Caco-2 (cell line): ENCODE measurements around the gene SLC35E4. TPM values are rescaled to one million over a fixed set of nuclear protein-coding genes. Genes with fewer than 3 reads are reported as not detected.

ENCODE experiments used
- Bru-seq: library from RNA; stranded (reverse); fragments of 400-500 nt; gene quantifications from one replicate; lab custom pipeline; 2021; lab: Mats Ljungman, UMichigan
- BruChase-seq, 2 experiments: library from RNA; stranded (reverse); fragments of 400-500 nt; gene quantifications; one replicate each; lab custom pipeline; 2021; lab: Mats Ljungman, UMichigan
- BruUV-seq: library from RNA; stranded (reverse); fragments of 400-500 nt; replicated peaks from 2 replicates; lab custom pipeline; 2021; lab: Mats Ljungman, UMichigan
- CTCF ChIA-PET: fragments of 300-600 bp; sonication (Branson Sonifier 250); formaldehyde crosslinking; loops from one replicate; lab custom pipeline; 2022; ENCODE audit warnings: antibody characterized with exemption; lab: Charles Lee
- POLR2A ChIA-PET: fragments of 300-600 bp; sonication (Branson Sonifier 250); formaldehyde crosslinking; loops from one replicate; lab custom pipeline; 2022; ENCODE audit warnings: antibody characterized with exemption; lab: Charles Lee
- DNase-seq, 2 experiments: peaks; one replicate each; pipeline versions ENCODE4 v3.0.0 to v3.0.0-alpha.2; 2020 to 2022
- H3K27me3 ChIP-seq: replicated peaks from 2 replicates; pipeline ENCODE4 v1.6.0; 2011; ENCODE audit warnings: low read length; ENCODE audit not compliant: control insufficient read depth, insufficient read depth
- H3K36me3 ChIP-seq: 2 replicates; pipeline ENCODE4 v1.5.1; 2011; ENCODE audit warnings: low read length; ENCODE audit not compliant: control insufficient read depth, insufficient read depth
- H3K4me1 ChIP-seq: fragments of 250-450 bp; sonication (Bioruptor Pico); 2 replicates; pipeline ENCODE4 v1.5.1; 2020; ENCODE audit warnings: mild to moderate bottlenecking
- H3K4me3 ChIP-seq: 2 replicates; pipeline ENCODE4 v1.5.1; 2011; ENCODE audit warnings: low read depth, mild to moderate bottlenecking, control low read depth, low read length
- H3K9me3 ChIP-seq: fragments of 250-450 bp; sonication (Bioruptor Pico); 2 replicates; pipeline ENCODE4 v1.5.1; 2020; ENCODE audit warnings: mild to moderate bottlenecking, moderate library complexity
- H3K27ac Mint-ChIP-seq: one replicate; pipeline ENCODE4 v1.8.0; 2022; ENCODE audit warnings: mixed read lengths; ENCODE audit not compliant: unreplicated experiment
- H3K27me3 Mint-ChIP-seq: one replicate; pipeline ENCODE4 v1.8.0; 2022; ENCODE audit warnings: mixed read lengths; ENCODE audit not compliant: insufficient read depth, unreplicated experiment
- H3K36me3 Mint-ChIP-seq: one replicate; pipeline ENCODE4 v1.8.0; 2022; ENCODE audit warnings: mild to moderate bottlenecking, mixed read lengths; ENCODE audit not compliant: insufficient read depth, unreplicated experiment
- H3K4me1 Mint-ChIP-seq: one replicate; pipeline ENCODE4 v1.8.0; 2022; ENCODE audit warnings: low read depth, mixed read lengths; ENCODE audit not compliant: unreplicated experiment
- H3K4me3 Mint-ChIP-seq: one replicate; pipeline ENCODE4 v1.8.0; 2022; ENCODE audit warnings: mild to moderate bottlenecking, moderate library complexity, mixed read lengths; ENCODE audit not compliant: unreplicated experiment
- H3K9me3 Mint-ChIP-seq: one replicate; pipeline ENCODE4 v1.8.0; 2022; ENCODE audit warnings: mixed read lengths; ENCODE audit not compliant: unreplicated experiment
- CTCF ChIP-seq, 2 experiments: fragments of 200-600 bp in 1 of 2; IDR thresholded peaks; 1 replicate in 1 of 2; 2 replicates in 1 of 2; pipeline versions ENCODE4 v1.5.1 to v1.8.0; 2011 to 2022; ENCODE audit warnings: antibody characterized with exemption in 1 of 2, control low read depth in 1 of 2, inconsistent platforms in 1 of 2, low read depth in 1 of 2, low read length in 1 of 2, mild to moderate bottlenecking in 1 of 2, moderate library complexity in 1 of 2; ENCODE audit not compliant: insufficient read depth in 1 of 2, severe bottlenecking in 1 of 2, unreplicated experiment in 1 of 2
- intact Hi-C: fragments of 100-400 bp; cut with micrococcal nuclease; formaldehyde crosslinking; loops from one replicate; pipeline ENCODE4 v1.10.0; 2022; ENCODE audit not compliant: unreplicated experiment
- long read RNA-seq: library from polyadenylated mRNA; stranded (forward); transcript quantifications from one replicate; pipeline ENCODE4 v2.0.0, GENCODE V29; 2022
- total RNA-seq: library from RNA; stranded (reverse); gene quantifications from 2 replicates; pipeline ENCODE4 v1.2.3, GENCODE V29; 2022

Gene SLC35E4, protein sequence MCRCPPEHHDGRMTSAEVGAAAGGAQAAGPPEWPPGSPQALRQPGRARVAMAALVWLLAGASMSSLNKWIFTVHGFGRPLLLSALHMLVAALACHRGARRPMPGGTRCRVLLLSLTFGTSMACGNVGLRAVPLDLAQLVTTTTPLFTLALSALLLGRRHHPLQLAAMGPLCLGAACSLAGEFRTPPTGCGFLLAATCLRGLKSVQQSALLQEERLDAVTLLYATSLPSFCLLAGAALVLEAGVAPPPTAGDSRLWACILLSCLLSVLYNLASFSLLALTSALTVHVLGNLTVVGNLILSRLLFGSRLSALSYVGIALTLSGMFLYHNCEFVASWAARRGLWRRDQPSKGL
- 0.27 and 0.74 TPM in 2 replicates for total RNA-seq
- percentile 20 among the genes with signal in this experiment for Bru-seq, nascent RNA
- percentile 25 among the genes with signal in this experiment for BruChase-seq, experiment 1, labeled RNA remaining after a 2-hour chase
- BruChase-seq, experiment 2, labeled RNA remaining after a 6-hour chase, result percentile 22 among the genes with signal in this experiment
- long read RNA-seq, result 0 reads

GRCh38 chr22:30635273-30636225 is at the start of gene SLC35E4:
Gene SLC35E4, plus strand, starts transcription at chr22:30635781. Its CDS starts 670 bp downstream, at chr22:30636451.
- CTCF ChIA-PET, result interaction anchor here (0.6 to 3.2 kb wide), 17 partner anchors 9 to 428 kb away, joined by 3 to 94 read pairs (median 4); partner anchors contain the start of genes DUSP18 and TCN2
- BruUV-seq, result no TSS peak

GRCh38 chr22:30586414-30586813 is 49.2 kb upstream of the SLC35E4 start:
- intact Hi-C loops, result no loop called here
- peaks cover 2% of the 10 kb centered on the region; the same call in 1 of the 2 replicates for H3K36me3 ChIP-seq
- no TSS peak for BruUV-seq
- no peak overlapping the region for H3K4me3 ChIP-seq
- no peaks in the 10 kb centered on the region for H3K27me3 ChIP-seq
- ChIA-PET CTCF (interaction anchor here (0.6 kb wide), 1 partner anchor 21 kb away, joined by 11 read pairs; the partner anchor contains the start of gene TCN2), POLR2A (no interaction called here)
- H3K9me3 ChIP-seq, result no peaks in the 10 kb centered on the region
- H3K9me3 Mint-ChIP-seq, result no peaks in the 10 kb centered on the region
- no peak overlapping the region for H3K27ac Mint-ChIP-seq
- H3K27me3 Mint-ChIP-seq, result no peaks in the 10 kb centered on the region
- H3K36me3 Mint-ChIP-seq, result peaks cover 58% of the 10 kb centered on the region
- no peak for TF ChIP-seq CTCF (IDR thresholded peaks at IDR 0.05; ENCODE audit: insufficient read depth in 1 of 2, low read depth in 1 of 2, low read length in 1 of 2, severe bottlenecking in 1 of 2, unreplicated experiment in 1 of 2)
- no peak overlapping the region for H3K4me3 Mint-ChIP-seq
- H3K4me1 Mint-ChIP-seq, result no peaks in the 10 kb centered on the region
- peaks cover 8% of the 10 kb centered on the region for H3K4me1 ChIP-seq
- DNase-seq, result no peak

More at GRCh38 chr22:30635273-30636225, at the start of gene SLC35E4:
- H3K36me3 ChIP-seq, result no peaks in the 10 kb centered on the region
- no peaks in the 10 kb centered on the region for H3K9me3 ChIP-seq
- POLR2A ChIA-PET, result no interaction called here
- peak; percentile 84 to 89 for DNase-seq
- peak within 1 kb of the TSS; percentile 54 for H3K4me3 ChIP-seq
- Mint-ChIP-seq H3K27ac (no peak within 1 kb of the TSS), H3K27me3 (no peaks in the 10 kb centered on the region), H3K9me3 (peaks cover 5% of the 10 kb centered on the region), H3K4me1 (no peaks in the 10 kb centered on the region), H3K36me3 (peaks cover 6% of the 10 kb centered on the region), H3K4me3 (peak within 1 kb of the TSS; percentile 66)
- intact Hi-C loops, result loop anchor here (1.0 to 2.0 kb wide), 2 partner anchors 32 to 285 kb away; partner anchors contain the start of gene DUSP18
- H3K27me3 ChIP-seq, result no peaks in the 10 kb centered on the region
- peak in 1 of 2 experiments; percentile 53 for TF ChIP-seq CTCF (IDR thresholded peaks at IDR 0.05; ENCODE audit: insufficient read depth in 1 of 2, low read depth in 1 of 2, low read length in 1 of 2, severe bottlenecking in 1 of 2, unreplicated experiment in 1 of 2)
- peaks cover 13% of the 10 kb centered on the region for H3K4me1 ChIP-seq
